K562 (cell line): Measurements from ENCODE around the gene IQCM. TPM values are rescaled to one million over a fixed set of nuclear protein-coding genes. Genes with fewer than 3 reads are reported as not detected.

Experiments
- ATAC-seq: fragments of 200-7000 bp; cut with Tn5 transposase; 3 replicates; pipeline ENCODE4 v1.9.1; 2020; ENCODE audit warnings: moderate library complexity
- BruUV-seq: library from RNA; stranded (reverse); fragments of 400-500 nt; replicated peaks from 2 replicates; lab custom pipeline; 2021; lab: Mats Ljungman, UMichigan
- CTCF ChIA-PET: fragments of 300-600 bp; formaldehyde crosslinking; extraction: SDS; loops from one replicate; lab custom pipeline; 2021; ENCODE audit warnings: low intra/inter-chr PET ratio; lab: Yijun Ruan, JAX
- POLR2A ChIA-PET: fragments of 300-600, 350-650 bp; sonication (Branson Sonifier 250); formaldehyde crosslinking; extraction: SDS; loops from one replicate; lab custom pipeline; 2021; ENCODE audit warnings: antibody characterized with exemption, inconsistent platforms; lab: Yijun Ruan, JAX
- DNase-seq, 4 experiments: peaks; one replicate each; pipeline versions ENCODE4 v3.0.0 to v3.0.0-alpha.2; 2011 to 2018; ENCODE audit warnings: low spot score in 3 of 4, mixed read lengths in 3 of 4; ENCODE audit errors: extremely low read depth in 1 of 4
- FAIRE-seq: peaks from 2 replicates; lab custom pipeline; 2011; peaks lifted over from hg19 to GRCh38; lab: Jason Lieb, UNC
- H2AFZ ChIP-seq: 2 replicates; pipeline ENCODE4 v1.6.0; 2011; ENCODE audit warnings: low read depth, low read length, control low read depth, inconsistent platforms
- H3K27ac ChIP-seq: fragments of 200-600 bp; 3 replicates; pipeline ENCODE4 v1.8.0; 2011; ENCODE audit warnings: low read depth, mild to moderate bottlenecking, control low read depth, inconsistent platforms, low read length, moderate library complexity, mixed read lengths; ENCODE audit errors: extremely low read depth
- H3K27me3 ChIP-seq, 2 experiments: fragments of 300-600 bp in 1 of 2; 2 replicates in 1 of 2; 3 replicates in 1 of 2; pipeline versions ENCODE4 v1.6.0 to v1.8.0; 2011; ENCODE audit warnings: inconsistent platforms in 2 of 2, low read length in 2 of 2, mild to moderate bottlenecking in 1 of 2, mixed read lengths in 1 of 2, moderate library complexity in 1 of 2; ENCODE audit not compliant: control insufficient read depth in 2 of 2, insufficient read depth in 2 of 2
- H3K36me3 ChIP-seq: fragments of 300-600 bp; 3 replicates; pipeline ENCODE4 v1.8.0; 2011; ENCODE audit warnings: mild to moderate bottlenecking, low read length, inconsistent platforms; ENCODE audit not compliant: control insufficient read depth, insufficient read depth
- H3K4me1 ChIP-seq, 2 experiments: fragments of 200-600 bp in 1 of 2; replicated peaks in 1 of 2; 2 replicates in 1 of 2; 3 replicates in 1 of 2; pipeline versions ENCODE4 v1.5.1 to v1.8.0; 2011; ENCODE audit warnings: inconsistent platforms in 2 of 2, low read length in 2 of 2, mild to moderate bottlenecking in 1 of 2, mixed read lengths in 1 of 2, moderate library complexity in 1 of 2; ENCODE audit not compliant: control insufficient read depth in 2 of 2, insufficient read depth in 2 of 2
- H3K4me2 ChIP-seq: 2 replicates; pipeline ENCODE4 v1.6.1; 2011; ENCODE audit warnings: low read length, control low read depth, inconsistent platforms, mixed read lengths; ENCODE audit not compliant: insufficient read depth
- H3K4me3 ChIP-seq: fragments of 200-600 bp; sonication (generic), shearing (Covaris generic); 2 replicates; pipeline ENCODE4 v1.5.1; 2016; ENCODE audit warnings: control low read depth, inconsistent platforms
- H3K79me2 ChIP-seq: fragments of 200-600 bp; 3 replicates; pipeline ENCODE4 v1.8.0; 2011; ENCODE audit warnings: low read length, inconsistent platforms; ENCODE audit not compliant: control insufficient read depth, insufficient read depth
- H3K9ac ChIP-seq, 2 experiments: 2 replicates each; pipeline versions ENCODE4 v1.6.0 to v1.6.1; 2011; ENCODE audit warnings: low read depth in 2 of 2, low read length in 2 of 2, control low read depth in 1 of 2, inconsistent platforms in 1 of 2, mild to moderate bottlenecking in 1 of 2, mixed read lengths in 1 of 2; ENCODE audit not compliant: insufficient read depth in 1 of 2
- H3K9me1 ChIP-seq: one replicate; pipeline ENCODE4 v1.6.0; 2011; ENCODE audit warnings: inconsistent platforms, mild to moderate bottlenecking, low read length, moderate library complexity; ENCODE audit not compliant: control insufficient read depth, insufficient read depth
- H3K9me3 ChIP-seq: replicated peaks from 2 replicates; pipeline ENCODE4 v1.5.1; 2011; ENCODE audit warnings: low read depth, low read length, inconsistent platforms; ENCODE audit not compliant: control insufficient read depth, insufficient read depth
- H4K20me1 ChIP-seq: replicated peaks from 2 replicates; pipeline ENCODE4 v1.6.1; 2011; ENCODE audit warnings: low read length, inconsistent platforms, mixed read lengths; ENCODE audit not compliant: control insufficient read depth, insufficient read depth
- CBX8 ChIP-seq: fragments of 200-600 bp; sonication (generic); IDR thresholded peaks from 2 replicates; pipeline ENCODE4 v1.6.1; 2012; ENCODE audit warnings: borderline replicate concordance, mixed run types, low read depth, mild to moderate bottlenecking, moderate library complexity, mixed read lengths, low read length, control low read depth, inconsistent platforms; ENCODE audit not compliant: poor library complexity, severe bottlenecking; ENCODE audit errors: extremely low read depth
- CHD4 ChIP-seq: fragments of 200-600 bp; sonication (generic); IDR thresholded peaks from 3 replicates; pipeline ENCODE4 v1.6.1; 2012; ENCODE audit warnings: low read depth, mild to moderate bottlenecking, mixed read lengths, low read length, inconsistent platforms; ENCODE audit not compliant: insufficient read depth, insufficient replicate concordance, poor library complexity, severe bottlenecking
- ESRRA ChIP-seq: fragments of 450-650 bp; IDR thresholded peaks from 2 replicates; pipeline ENCODE4 v1.6.1; 2014; ENCODE audit warnings: low read depth, mild to moderate bottlenecking, moderate library complexity, borderline replicate concordance
- NBN ChIP-seq: fragments of 450-650 bp; IDR thresholded peaks from 2 replicates; pipeline ENCODE4 v1.6.1; 2016; ENCODE audit warnings: low read depth, mild to moderate bottlenecking
- NCOA4 ChIP-seq: fragments of 450-650 bp; IDR thresholded peaks from 2 replicates; pipeline ENCODE4 v1.6.1; 2018; ENCODE audit warnings: mild to moderate bottlenecking; ENCODE audit not compliant: partially characterized antibody
- RBM34 ChIP-seq: fragments of 200-400 bp; formaldehyde crosslinking; IDR thresholded peaks from 2 replicates; pipeline ENCODE4 v1.6.1; 2018; ENCODE audit warnings: low read length, borderline replicate concordance; ENCODE audit not compliant: insufficient read depth
- SAFB ChIP-seq: fragments of 200-400 bp; formaldehyde crosslinking; IDR thresholded peaks from 2 replicates; pipeline ENCODE4 v1.6.1; 2017; ENCODE audit warnings: low read depth, low read length, borderline replicate concordance
- WGBS: fragments of 100-300 bp; shearing (Covaris generic); methylation state at CpG from one replicate; pipeline ENCODE4 v1.1.6; 2016; ENCODE audit warnings: low coverage, mixed read lengths; ENCODE audit not compliant: insufficient coverage; ENCODE audit errors: missing lambda C conversion rate; 5-methylcytosine and 5-hydroxymethylcytosine counted together
- in situ Hi-C: fragments of 300-500 bp; cut with MboI; formaldehyde crosslinking; loops from 4 replicates; pipeline ENCODE4 v1.15.0; 2018; ENCODE audit warnings: inconsistent platforms, mixed read lengths
- intact Hi-C: fragments of 100-400 bp; cut with micrococcal nuclease; formaldehyde crosslinking; loops from 2 replicates; pipeline ENCODE4 v1.14.2; 2022
- polyA plus RNA-seq, 8 experiments: library from polyadenylated mRNA; depleted of rRNA in 4 of 8; stranded (reverse) in 5 of 8; unstranded in 3 of 8; fragments of >200 nt; fragmentation: Nextera tagmentation in 2 of 8; fragmentation: Illumina TruSeq in 1 of 8; extraction: Ambion mirVana in 2 of 8; extraction: Trizol in 1 of 8; gene quantifications; 2 replicates each; pipeline versions ENCODE4 v1.2.1 to v1.2.3, GENCODE V29; 2011 to 2014; ENCODE audit warnings: inconsistent platforms in 1 of 8, missing spikeins in 1 of 8
- total RNA-seq, 7 experiments: library from RNA; depleted of rRNA in 6 of 7; stranded (reverse); fragments of >200 nt in 6 of 7; fragmentation: Illumina TruSeq in 2 of 7; extraction: Trizol in 2 of 7; gene quantifications; 2 replicates each; pipeline versions ENCODE4 v1.2.1 to v1.2.3, GENCODE V29; 2011 to 2021; ENCODE audit warnings: low replicate concordance in 1 of 7
- TF ChIP-seq, protein P1 (sequence below): sonication (generic); formaldehyde crosslinking; IDR thresholded peaks from 2 replicates; pipeline ENCODE4 v1.8.0; 2022; ENCODE audit warnings: missing genetic modification reagents, mild to moderate bottlenecking, borderline replicate concordance
- TF ChIP-seq, protein P2 (sequence below): fragments of 250-450 bp; sonication (Bioruptor Pico); IDR thresholded peaks from 2 replicates; pipeline ENCODE4 v1.8.0; 2021; ENCODE audit warnings: moderate library complexity, mild to moderate bottlenecking, inconsistent platforms
- TF ChIP-seq, protein P3 (sequence below): IDR thresholded peaks from 3 replicates; pipeline ENCODE4 v1.6.1; 2011; ENCODE audit warnings: borderline replicate concordance, mild to moderate bottlenecking, moderate library complexity; ENCODE audit not compliant: insufficient read length; ENCODE audit errors: extremely low read depth

The IQCM gene
- total and polyA plus RNA-seq, 9 of the 15 experiments (the other 6 are each of a cell fraction or from before 2014, with no cell fraction given), result not detected

GRCh38 chr4:149426461-149426860, 389.2 kb downstream of the IQCM start (continued):
- TF ChIP-seq, protein P1, sequence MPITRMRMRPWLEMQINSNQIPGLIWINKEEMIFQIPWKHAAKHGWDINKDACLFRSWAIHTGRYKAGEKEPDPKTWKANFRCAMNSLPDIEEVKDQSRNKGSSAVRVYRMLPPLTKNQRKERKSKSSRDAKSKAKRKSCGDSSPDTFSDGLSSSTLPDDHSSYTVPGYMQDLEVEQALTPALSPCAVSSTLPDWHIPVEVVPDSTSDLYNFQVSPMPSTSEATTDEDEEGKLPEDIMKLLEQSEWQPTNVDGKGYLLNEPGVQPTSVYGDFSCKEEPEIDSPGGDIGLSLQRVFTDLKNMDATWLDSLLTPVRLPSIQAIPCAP, result no peak
- TF ChIP-seq CHD4 (no peak), NCOA4 (no peak)
- TF ChIP-seq, protein P2, sequence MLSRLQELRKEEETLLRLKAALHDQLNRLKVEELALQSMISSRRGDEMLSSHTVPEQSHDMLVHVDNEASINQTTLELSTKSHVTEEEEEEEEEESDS (CRISPR knock-in tag), result no peak

DNA sequence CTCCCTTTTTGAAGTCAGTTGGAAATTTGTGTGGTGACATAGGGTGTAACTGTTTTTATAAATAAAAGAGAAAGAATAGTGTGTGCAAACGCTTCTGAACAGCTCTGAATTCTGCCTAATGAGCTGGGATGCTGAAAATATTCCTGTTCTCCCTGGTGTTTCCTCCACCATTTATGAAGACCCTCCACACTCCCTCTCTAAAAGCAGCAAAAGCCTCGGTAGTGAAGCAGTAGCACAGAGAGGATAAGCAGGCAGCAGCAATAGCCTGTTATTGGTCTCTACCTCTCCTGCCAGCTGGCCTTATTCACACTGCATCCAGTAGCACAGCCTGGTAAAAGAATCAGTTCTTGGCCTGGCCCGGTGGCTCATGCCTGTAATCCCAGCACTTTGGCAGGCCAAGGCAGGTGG, 406.1 kb downstream of the IQCM start:
- H3K4me2 ChIP-seq, result no peak overlapping the region
- no peaks in the 10 kb centered on the region for H3K4me1 ChIP-seq
- 0% methylated on average over 3 of the region's 3 CpGs for WGBS
- DNase-seq, result no peak
- no peaks in the 10 kb centered on the region for H3K36me3 ChIP-seq
- CTCF ChIA-PET, result no interaction called here
- no peaks in the 10 kb centered on the region for H4K20me1 ChIP-seq
- FAIRE-seq, result no peak
- intact Hi-C loops (no loop called here), in situ Hi-C loops (no loop called here)
- H3K79me2 ChIP-seq, result no peaks in the 10 kb centered on the region
- H3K9ac ChIP-seq, result no peak overlapping the region
- H3K9me3 ChIP-seq, result no peaks in the 10 kb centered on the region
- TF ChIP-seq, protein P3, sequence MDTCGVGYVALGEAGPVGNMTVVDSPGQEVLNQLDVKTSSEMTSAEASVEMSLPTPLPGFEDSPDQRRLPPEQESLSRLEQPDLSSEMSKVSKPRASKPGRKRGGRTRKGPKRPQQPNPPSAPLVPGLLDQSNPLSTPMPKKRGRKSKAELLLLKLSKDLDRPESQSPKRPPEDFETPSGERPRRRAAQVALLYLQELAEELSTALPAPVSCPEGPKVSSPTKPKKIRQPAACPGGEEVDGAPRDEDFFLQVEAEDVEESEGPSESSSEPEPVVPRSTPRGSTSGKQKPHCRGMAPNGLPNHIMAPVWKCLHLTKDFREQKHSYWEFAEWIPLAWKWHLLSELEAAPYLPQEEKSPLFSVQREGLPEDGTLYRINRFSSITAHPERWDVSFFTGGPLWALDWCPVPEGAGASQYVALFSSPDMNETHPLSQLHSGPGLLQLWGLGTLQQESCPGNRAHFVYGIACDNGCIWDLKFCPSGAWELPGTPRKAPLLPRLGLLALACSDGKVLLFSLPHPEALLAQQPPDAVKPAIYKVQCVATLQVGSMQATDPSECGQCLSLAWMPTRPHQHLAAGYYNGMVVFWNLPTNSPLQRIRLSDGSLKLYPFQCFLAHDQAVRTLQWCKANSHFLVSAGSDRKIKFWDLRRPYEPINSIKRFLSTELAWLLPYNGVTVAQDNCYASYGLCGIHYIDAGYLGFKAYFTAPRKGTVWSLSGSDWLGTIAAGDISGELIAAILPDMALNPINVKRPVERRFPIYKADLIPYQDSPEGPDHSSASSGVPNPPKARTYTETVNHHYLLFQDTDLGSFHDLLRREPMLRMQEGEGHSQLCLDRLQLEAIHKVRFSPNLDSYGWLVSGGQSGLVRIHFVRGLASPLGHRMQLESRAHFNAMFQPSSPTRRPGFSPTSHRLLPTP, result no peak
- TF ChIP-seq RBM34 (no peak), SAFB (no peak), ESRRA (no peak), CBX8 (no peak), NBN (no peak)
- no TSS peak for BruUV-seq
- no peaks in the 10 kb centered on the region for H3K27me3 ChIP-seq
- POLR2A ChIA-PET, result no interaction called here
- no peak overlapping the region for H3K27ac ChIP-seq
- no peak for ATAC-seq
- H2AFZ ChIP-seq, result no peak overlapping the region
- no peaks in the 10 kb centered on the region for H3K9me1 ChIP-seq
- no peak overlapping the region for H3K4me3 ChIP-seq
